Gastrocnemius medialis (tissue), 4 donors: ENCODE data around the gene CCDC92B. TPM values are rescaled to one million over a fixed set of nuclear protein-coding genes. Genes with fewer than 3 reads are reported as not detected.
A peak's percentile ranks its signal among the peaks of the same experiment; 100 is the strongest.

Experiments
- ATAC-seq, 2 donors: fragments of 150-250 bp; one replicate each; pipeline ENCODE4 v1.9.1; 2016
- DNase-seq, 2 donors: peaks; one replicate each; pipeline ENCODE4 v3.0.0-alpha.2; 2019
- H3K27ac ChIP-seq, 4 donors: fragments of 200-600 bp; sonication (generic); 1 replicate in 1 of 4; 2 replicates in 3 of 4; pipeline ENCODE4 v1.5.1; 2016 to 2018; ENCODE audit warnings: mild to moderate bottlenecking in 2 of 4, moderate library complexity in 1 of 4
- H3K27me3 ChIP-seq, 3 donors: fragments of 200-600 bp; sonication (generic) in 2 of 3; 1 replicate in 1 of 3; 2 replicates in 2 of 3; pipeline versions ENCODE4 v1.5.1 to v1.6.0; 2016 to 2019; ENCODE audit warnings: mild to moderate bottlenecking in 1 of 3, moderate library complexity in 1 of 3
- H3K36me3 ChIP-seq, 2 donors: fragments of 200-600 bp; sonication (generic) in 1 of 2; one replicate each; pipeline ENCODE4 v1.5.1; 2017 to 2018
- H3K4me1 ChIP-seq, 2 donors: fragments of 200-600 bp; sonication (generic) in 1 of 2; one replicate each; pipeline ENCODE4 v1.5.1; 2016 to 2017; ENCODE audit warnings: mild to moderate bottlenecking in 2 of 2
- H3K4me3 ChIP-seq, 4 donors: fragments of 200-600 bp; sonication (generic) in 3 of 4; 1 replicate in 1 of 4; 2 replicates in 3 of 4; pipeline ENCODE4 v1.5.1; 2016 to 2019; ENCODE audit warnings: mild to moderate bottlenecking in 2 of 4
- H3K9me3 ChIP-seq, 3 donors: fragments of 200-600 bp; sonication (generic) in 2 of 3; 1 replicate in 1 of 3; 2 replicates in 2 of 3; pipeline ENCODE4 v1.5.1; 2016 to 2019
- CTCF ChIP-seq, 5 experiments: fragments of 450-650 bp in 3 of 5; fragments of 200-600 bp in 2 of 5; sonication (generic) in 2 of 5; IDR thresholded peaks in 4 of 5; conservative IDR thresholded peaks in 1 of 5; 1 replicate in 4 of 5; 2 replicates in 1 of 5; pipeline ENCODE4 v1.5.1; 2016 to 2019; ENCODE audit warnings: antibody characterized with exemption in 5 of 5, mild to moderate bottlenecking in 3 of 5, moderate library complexity in 3 of 5
- POLR2A ChIP-seq, 2 donors: fragments of 450-650 bp; IDR thresholded peaks; one replicate each; pipeline ENCODE4 v1.6.1; 2017; ENCODE audit warnings: antibody characterized with exemption in 2 of 2, mild to moderate bottlenecking in 2 of 2, moderate library complexity in 2 of 2
- in situ Hi-C, 4 donors: fragments of 200-750 bp; cut with MboI; loops; one replicate each; pipeline versions ENCODE4 v1.15.0 to v1.8.0; 2017; ENCODE audit warnings: low sequenced_read_pairs in 4 of 4
- intact Hi-C: fragments of 100-400 bp; cut with DNase I; formaldehyde crosslinking; loops from one replicate; pipeline ENCODE4 v1.15.1; 2023; ENCODE audit warnings: low total_unique reads
- total RNA-seq, 4 donors: library from RNA; depleted of rRNA; stranded (reverse); fragments of >200 nt; gene quantifications; one replicate each; pipeline versions ENCODE4 v1.1.0 to v1.2.3, GENCODE V29; 2016

CCDC92B gene
- total RNA-seq, 4 donors from 2014 or later: not detected

GRCh38 chr17:2797226-2797625 is 47.8 kb upstream of the CCDC92B start:
- Histone ChIP-seq H3K4me1 (no peaks in the 10 kb centered on the region), H3K4me3 (no peak overlapping the region), H3K36me3 (no peaks in the 10 kb centered on the region), H3K27ac (no peak overlapping the region), H3K9me3 (no peaks in the 10 kb centered on the region), H3K27me3 (peaks cover 5 to 14% (median 6%) of the 10 kb centered on the region in 3 donors)
- intact Hi-C loops (no loop called here), in situ Hi-C loops (no loop called here)
- ATAC-seq (no peak), DNase-seq (no peak)
- TF ChIP-seq CTCF (IDR thresholded peaks at IDR 0.05 in 4 of 5, conservative IDR thresholded peaks at IDR 0.05 in 1 of 5) (no peak), POLR2A (IDR thresholded peaks at IDR 0.05) (no peak)

- DNase-seq: peak; percentile 36 to 50
- H3K27ac ChIP-seq: no peak within 1 kb of the TSS
- intact Hi-C loops: no loop called here
- peak within 1 kb of the TSS in 1 of 4 donors; percentile 25 for H3K4me3 ChIP-seq
- no peaks in the 10 kb centered on the region for H3K4me1 ChIP-seq
- H3K9me3 ChIP-seq: no peaks in the 10 kb centered on the region
- no peaks in the 10 kb centered on the region for H3K36me3 ChIP-seq
- TF ChIP-seq POLR2A (IDR thresholded peaks at IDR 0.05) (no peak), CTCF (IDR thresholded peaks at IDR 0.05 in 4 of 5, conservative IDR thresholded peaks at IDR 0.05 in 1 of 5) (no peak)
- in situ Hi-C loops: no loop called here
- H3K27me3 ChIP-seq: peaks cover 5 to 11% (median 6%) of the 10 kb centered on the region in 3 donors
- ATAC-seq: no peak
Observed at GRCh38 chr17:2796164-2797125, 47.0 kb upstream of the CCDC92B start, which contains the start of gene RAP1GAP2. Gene RAP1GAP2 (plus strand): TSS chr17:2796438. CDS start chr17:2796528, 90 bp downstream.

- TF ChIP-seq CTCF (IDR thresholded peaks at IDR 0.05 in 4 of 5, conservative IDR thresholded peaks at IDR 0.05 in 1 of 5) (no peak), POLR2A (IDR thresholded peaks at IDR 0.05) (no peak)
- intact Hi-C loops: no loop called here
- DNase-seq (no peak), ATAC-seq (no peak)
- peaks cover 5 to 11% (median 6%) of the 10 kb centered on the region in 3 donors for H3K27me3 ChIP-seq
- no peaks in the 10 kb centered on the region for H3K36me3 ChIP-seq
- H3K9me3 ChIP-seq: no peaks in the 10 kb centered on the region
- H3K4me3 ChIP-seq: no peak overlapping the region
- H3K27ac ChIP-seq: no peak overlapping the region
- H3K4me1 ChIP-seq: no peaks in the 10 kb centered on the region
- in situ Hi-C loops: no loop called here
Observed at GRCh38 chr17:2795441-2796163, 46.1 kb upstream of the CCDC92B start.

- TF ChIP-seq CTCF (IDR thresholded peaks at IDR 0.05 in 4 of 5, conservative IDR thresholded peaks at IDR 0.05 in 1 of 5) (no peak), POLR2A (IDR thresholded peaks at IDR 0.05) (no peak)
- no peak for ATAC-seq
- H3K36me3 ChIP-seq: no peaks in the 10 kb centered on the region
- H3K27ac ChIP-seq: no peak overlapping the region
- peaks cover 5 to 7% (median 6%) of the 10 kb centered on the region in 3 donors for H3K27me3 ChIP-seq
- intact Hi-C loops (no loop called here), in situ Hi-C loops (no loop called here)
- no peak overlapping the region for H3K4me3 ChIP-seq
- no peak for DNase-seq
- H3K9me3 ChIP-seq: no peaks in the 10 kb centered on the region
- H3K4me1 ChIP-seq: no peaks in the 10 kb centered on the region
Observed at GRCh38 chr17:2794111-2794803, 44.8 kb upstream of the CCDC92B start.
